HepG2 (cell line): ENCODE measurements around the gene MMS19. TPM values are rescaled to one million over a fixed set of nuclear protein-coding genes. Genes with fewer than 3 reads are reported as not detected.
"Not testable (repeated sequence)": the region's sequence is repeated elsewhere in the genome, so short reads cannot be mapped to it uniquely, and the experiment has no call there.

Source experiments
- ATAC-seq: fragments of 200-7000 bp; cut with Tn5 transposase; 3 replicates; pipeline ENCODE4 v1.9.1; 2020; ENCODE audit warnings: mild to moderate bottlenecking, moderate library complexity
- BruUV-seq: library from RNA; stranded (reverse); fragments of 400-500 nt; replicated peaks from 2 replicates; lab custom pipeline; 2021; lab: Mats Ljungman, UMichigan
- CTCF ChIA-PET: fragments of 300-600 bp; formaldehyde crosslinking; extraction: SDS; loops from one replicate; lab custom pipeline; 2021; ENCODE audit warnings: low total read pairs, inconsistent platforms, low intra/inter-chr PET ratio; lab: Yijun Ruan, JAX
- POLR2A ChIA-PET: fragments of 350-600 bp; sonication (Branson Sonifier 250); formaldehyde crosslinking; loops from one replicate; lab custom pipeline; 2020; ENCODE audit warnings: antibody characterized with exemption, inconsistent platforms; lab: Yijun Ruan, JAX
- DNase-seq: peaks from one replicate; pipeline ENCODE4 v3.0.0-alpha.2; 2015; ENCODE audit warnings: low spot score
- FAIRE-seq: peaks from 3 replicates; lab custom pipeline; 2011; peaks lifted over from hg19 to GRCh38; lab: Jason Lieb, UNC
- H2AFZ ChIP-seq: one replicate; pipeline ENCODE4 v1.6.1; 2011; ENCODE audit warnings: low read length, inconsistent platforms
- H3K27ac ChIP-seq: fragments of 300-600 bp; 3 replicates; pipeline ENCODE4 v1.8.0; 2011; ENCODE audit warnings: mixed run types, mild to moderate bottlenecking, mixed read lengths, low read length, inconsistent platforms; ENCODE audit not compliant: insufficient read depth; ENCODE audit errors: extremely low read length
- H3K27me3 ChIP-seq, 2 experiments: fragments of 200-600 bp in 1 of 2; 2 replicates in 1 of 2; 3 replicates in 1 of 2; pipeline versions ENCODE4 v1.6.0 to v1.8.0; 2011; ENCODE audit warnings: low read length in 2 of 2, mild to moderate bottlenecking in 2 of 2, moderate library complexity in 2 of 2, inconsistent platforms in 1 of 2; ENCODE audit not compliant: insufficient read depth in 2 of 2, control insufficient read depth in 1 of 2
- H3K36me3 ChIP-seq, 2 experiments: fragments of 200-600 bp in 1 of 2; replicated peaks in 1 of 2; 2 replicates in 1 of 2; 3 replicates in 1 of 2; pipeline versions ENCODE4 v1.5.1 to v1.8.0; 2011; ENCODE audit warnings: low read length in 2 of 2, inconsistent platforms in 1 of 2; ENCODE audit not compliant: insufficient read depth in 2 of 2, control insufficient read depth in 1 of 2
- H3K4me1 ChIP-seq: 2 replicates; pipeline ENCODE4 v1.5.1; 2012; ENCODE audit warnings: low read length, inconsistent platforms; ENCODE audit not compliant: insufficient read depth
- H3K4me2 ChIP-seq: 2 replicates; pipeline ENCODE4 v1.6.0; 2011; ENCODE audit warnings: low read depth, low read length, inconsistent platforms
- H3K4me3 ChIP-seq, 3 experiments: fragments of 200-600 bp in 1 of 3; sonication (generic), shearing (Covaris generic) in 1 of 3; replicated peaks in 1 of 3; 2 replicates each; pipeline ENCODE4 v1.5.1; 2011 to 2016; ENCODE audit warnings: low read length in 3 of 3, inconsistent platforms in 2 of 3, low read depth in 2 of 3, mild to moderate bottlenecking in 2 of 3, control low read depth in 1 of 3, mixed read lengths in 1 of 3; ENCODE audit not compliant: insufficient read depth in 1 of 3
- H3K79me2 ChIP-seq: one replicate; pipeline ENCODE4 v1.6.1; 2011; ENCODE audit warnings: low read length, inconsistent platforms; ENCODE audit not compliant: insufficient read depth
- H3K9ac ChIP-seq: 2 replicates; pipeline ENCODE4 v1.6.0; 2011; ENCODE audit warnings: mild to moderate bottlenecking, low read depth, low read length, inconsistent platforms; ENCODE audit not compliant: insufficient read depth
- H3K9me3 ChIP-seq: 2 replicates; pipeline ENCODE4 v1.5.1; 2012; ENCODE audit warnings: mild to moderate bottlenecking, low read length
- H4K20me1 ChIP-seq: 2 replicates; pipeline ENCODE4 v1.6.0; 2011; ENCODE audit warnings: inconsistent platforms, mild to moderate bottlenecking, low read length, moderate library complexity; ENCODE audit not compliant: insufficient read depth
- WGBS: methylation state at CpG from one replicate; pipeline ENCODE4 v1.1.6; 2017; ENCODE audit warnings: low lambda C conversion rate; 5-methylcytosine and 5-hydroxymethylcytosine counted together
- in situ Hi-C: cut with HindIII; loops from 2 replicates; pipeline ENCODE4 v1.10.0; 2017; ENCODE audit warnings: low pct_unique_long_range_greater_than_20kb; ENCODE audit not compliant: extremely low pct_ligation_motif_present
- intact Hi-C: fragments of 100-400 bp; cut with micrococcal nuclease; formaldehyde crosslinking; loops from one replicate; pipeline ENCODE4 v1.10.0; 2022; ENCODE audit not compliant: unreplicated experiment
- polyA plus RNA-seq, 8 experiments: library from polyadenylated mRNA; depleted of rRNA in 3 of 8; stranded (reverse) in 7 of 8; unstranded in 1 of 8; fragments of >200 nt; fragmentation: Illumina TruSeq in 4 of 8; extraction: Trizol in 4 of 8; gene quantifications; 2 replicates each; pipeline versions ENCODE4 v1.2.1 to v1.2.3, GENCODE V29; 2011 to 2016; ENCODE audit warnings: low read depth in 4 of 8, missing spikeins in 1 of 8, mixed read lengths in 1 of 8; ENCODE audit not compliant: insufficient read depth in 1 of 8
- total RNA-seq, 5 experiments: library from RNA; depleted of rRNA; stranded (reverse); fragments of >200 nt; fragmentation: Illumina TruSeq; extraction: Trizol; gene quantifications; 2 replicates each; pipeline ENCODE4 v1.2.3, GENCODE V29; 2016; ENCODE audit warnings: low read depth in 1 of 5
- TF ChIP-seq, protein P1 (sequence below): sonication (generic); formaldehyde crosslinking; IDR thresholded peaks from 2 replicates; pipeline ENCODE4 v1.5.1; 2020; ENCODE audit warnings: mild to moderate bottlenecking, missing genetic modification reagents, moderate library complexity

The MMS19 gene
- total and polyA plus RNA-seq, 2 of the 13 experiments (the other 11 are each of a cell fraction or from before 2014, with no cell fraction given) = 76.4 to 107 TPM

DNA sequence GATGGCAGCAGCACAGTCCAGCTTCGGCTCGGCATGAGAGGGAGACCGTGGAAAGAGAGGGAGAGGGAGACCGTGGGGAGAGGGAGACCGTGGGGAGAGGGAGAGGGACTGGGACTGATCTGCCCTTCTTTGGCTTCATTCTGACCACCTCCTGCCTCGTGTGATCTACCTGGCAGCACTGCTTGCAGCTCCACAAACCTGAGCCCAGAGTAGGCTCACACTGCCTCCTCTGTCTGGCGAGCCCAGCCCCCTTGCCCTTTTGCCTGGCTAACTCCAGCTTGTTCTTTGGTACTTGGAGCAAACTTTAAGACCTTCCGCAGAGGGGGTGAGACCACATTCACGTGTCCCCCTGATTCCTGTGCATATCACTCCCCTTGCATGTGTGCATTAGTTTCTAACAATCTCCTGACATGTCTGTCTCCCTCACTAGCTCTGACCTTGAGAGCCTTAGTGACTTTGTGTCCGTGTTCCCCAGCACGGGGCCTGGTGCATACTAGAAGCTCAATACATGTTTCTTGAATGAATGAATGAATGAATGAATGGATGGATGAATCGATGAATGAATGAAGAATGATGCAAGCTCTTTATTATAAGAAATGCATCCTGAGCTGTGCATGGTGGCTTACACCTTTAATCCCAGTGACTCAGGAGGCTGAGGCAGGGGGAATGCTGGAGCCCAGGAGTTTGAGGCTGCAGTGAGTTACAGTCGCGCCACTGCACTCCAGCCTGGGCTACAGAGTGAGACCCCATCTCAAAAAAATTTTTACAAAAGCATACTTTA lies 31.7 kb upstream of the MMS19 start (continued):
- TF ChIP-seq, protein P1, sequence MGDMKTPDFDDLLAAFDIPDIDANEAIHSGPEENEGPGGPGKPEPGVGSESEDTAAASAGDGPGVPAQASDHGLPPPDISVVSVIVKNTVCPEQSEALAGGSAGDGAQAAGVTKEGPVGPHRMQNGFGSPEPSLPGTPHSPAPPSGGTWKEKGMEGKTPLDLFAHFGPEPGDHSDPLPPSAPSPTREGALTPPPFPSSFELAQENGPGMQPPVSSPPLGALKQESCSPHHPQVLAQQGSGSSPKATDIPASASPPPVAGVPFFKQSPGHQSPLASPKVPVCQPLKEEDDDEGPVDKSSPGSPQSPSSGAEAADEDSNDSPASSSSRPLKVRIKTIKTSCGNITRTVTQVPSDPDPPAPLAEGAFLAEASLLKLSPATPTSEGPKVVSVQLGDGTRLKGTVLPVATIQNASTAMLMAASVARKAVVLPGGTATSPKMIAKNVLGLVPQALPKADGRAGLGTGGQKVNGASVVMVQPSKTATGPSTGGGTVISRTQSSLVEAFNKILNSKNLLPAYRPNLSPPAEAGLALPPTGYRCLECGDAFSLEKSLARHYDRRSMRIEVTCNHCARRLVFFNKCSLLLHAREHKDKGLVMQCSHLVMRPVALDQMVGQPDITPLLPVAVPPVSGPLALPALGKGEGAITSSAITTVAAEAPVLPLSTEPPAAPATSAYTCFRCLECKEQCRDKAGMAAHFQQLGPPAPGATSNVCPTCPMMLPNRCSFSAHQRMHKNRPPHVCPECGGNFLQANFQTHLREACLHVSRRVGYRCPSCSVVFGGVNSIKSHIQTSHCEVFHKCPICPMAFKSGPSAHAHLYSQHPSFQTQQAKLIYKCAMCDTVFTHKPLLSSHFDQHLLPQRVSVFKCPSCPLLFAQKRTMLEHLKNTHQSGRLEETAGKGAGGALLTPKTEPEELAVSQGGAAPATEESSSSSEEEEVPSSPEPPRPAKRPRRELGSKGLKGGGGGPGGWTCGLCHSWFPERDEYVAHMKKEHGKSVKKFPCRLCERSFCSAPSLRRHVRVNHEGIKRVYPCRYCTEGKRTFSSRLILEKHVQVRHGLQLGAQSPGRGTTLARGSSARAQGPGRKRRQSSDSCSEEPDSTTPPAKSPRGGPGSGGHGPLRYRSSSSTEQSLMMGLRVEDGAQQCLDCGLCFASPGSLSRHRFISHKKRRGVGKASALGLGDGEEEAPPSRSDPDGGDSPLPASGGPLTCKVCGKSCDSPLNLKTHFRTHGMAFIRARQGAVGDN (CRISPR knock-in tag) = peak; percentile 48

DNA sequence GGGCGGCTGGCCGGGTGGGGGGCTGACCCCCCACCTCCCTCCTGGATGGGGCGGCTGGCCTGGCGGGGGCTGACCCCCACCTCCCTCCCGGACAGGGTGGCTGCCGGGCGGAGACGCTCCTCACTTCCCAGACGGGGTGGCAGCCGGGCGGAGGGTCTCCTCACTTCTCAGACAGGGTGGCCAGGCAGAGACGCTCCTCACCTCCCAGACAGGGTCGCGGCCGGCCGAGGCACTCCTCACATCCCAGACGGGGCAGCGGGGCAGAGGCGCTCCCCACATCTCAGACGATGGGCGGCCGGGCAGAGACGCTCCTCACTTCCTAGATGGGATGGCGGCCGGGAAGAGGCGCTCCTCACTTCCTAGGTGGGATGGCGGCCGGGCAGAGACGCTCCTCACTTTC lies 30.7 kb upstream of the MMS19 start:
- H3K79me2 ChIP-seq, DNase-seq, H3K9me3 ChIP-seq, CTCF ChIA-PET, H2AFZ ChIP-seq, H3K27ac ChIP-seq, FAIRE-seq, H3K9ac ChIP-seq, POLR2A ChIA-PET, ATAC-seq, H3K27me3 ChIP-seq, H3K4me3 ChIP-seq, BruUV-seq, in situ Hi-C loops, H3K4me2 ChIP-seq, H4K20me1 ChIP-seq, H3K36me3 ChIP-seq: not testable (repeated sequence)
- 93% methylated on average over 3 of the region's 29 CpGs for WGBS
- peaks cover 44% of the 10 kb centered on the region for H3K4me1 ChIP-seq
- intact Hi-C loops = loop anchor here (2.0 kb wide), 1 partner anchor 66 kb away; no protein-coding TSS in a partner anchor
